ENCODE data around the gene PCNX3.

The PCNX3 gene

DNA sequence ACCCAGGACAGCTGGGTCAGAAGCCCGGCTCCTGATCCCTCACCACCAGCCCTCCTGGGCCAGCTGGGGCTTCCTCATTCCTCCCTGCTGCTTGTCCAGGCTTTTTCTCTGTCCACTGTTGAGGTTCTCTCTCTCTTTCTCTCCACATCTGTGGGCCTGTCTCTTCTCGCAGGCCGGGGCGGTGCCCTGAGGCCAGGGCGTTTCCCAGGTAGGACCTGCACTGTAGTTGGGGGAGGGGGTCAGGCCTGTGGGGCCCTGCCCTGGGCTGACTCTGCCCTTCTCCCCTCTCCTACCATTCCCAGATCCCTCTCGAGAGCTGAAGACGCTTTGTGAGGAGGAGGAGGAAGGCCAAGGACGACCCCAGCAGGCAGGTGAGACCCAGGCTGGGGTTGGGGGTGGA lies 34.8 kb upstream of the PCNX3 start:
- DNase-seq: no peak

GRCh38 chr11:65581928-65582327 lies 33.6 kb upstream of the PCNX3 start:
- no peak for DNase-seq

DNA sequence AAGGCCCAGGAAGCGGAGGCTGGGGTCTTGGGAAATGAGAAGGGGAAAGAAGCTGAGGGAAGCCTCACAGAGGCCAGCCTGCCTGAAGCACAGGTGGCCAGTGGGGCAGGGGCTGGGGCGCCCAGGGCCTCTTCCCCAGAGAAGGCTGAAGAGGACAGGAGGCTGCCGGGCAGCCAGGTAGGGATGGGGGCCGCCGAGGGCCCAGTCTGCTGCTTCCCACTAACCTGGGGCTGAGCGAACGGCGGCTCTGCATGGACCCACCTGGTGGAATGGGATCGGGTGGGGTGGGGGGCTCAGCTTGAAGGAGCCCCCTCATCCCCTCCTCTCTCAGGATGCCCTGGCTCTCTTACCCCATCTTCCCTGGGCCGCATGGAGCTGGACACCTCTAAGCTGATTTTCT lies 32.0 kb upstream of the PCNX3 start:
- DNase-seq: no peak

GRCh38 chr11:65584106-65584505 lies 31.5 kb upstream of the PCNX3 start:
- DNase-seq: no peak

DNA sequence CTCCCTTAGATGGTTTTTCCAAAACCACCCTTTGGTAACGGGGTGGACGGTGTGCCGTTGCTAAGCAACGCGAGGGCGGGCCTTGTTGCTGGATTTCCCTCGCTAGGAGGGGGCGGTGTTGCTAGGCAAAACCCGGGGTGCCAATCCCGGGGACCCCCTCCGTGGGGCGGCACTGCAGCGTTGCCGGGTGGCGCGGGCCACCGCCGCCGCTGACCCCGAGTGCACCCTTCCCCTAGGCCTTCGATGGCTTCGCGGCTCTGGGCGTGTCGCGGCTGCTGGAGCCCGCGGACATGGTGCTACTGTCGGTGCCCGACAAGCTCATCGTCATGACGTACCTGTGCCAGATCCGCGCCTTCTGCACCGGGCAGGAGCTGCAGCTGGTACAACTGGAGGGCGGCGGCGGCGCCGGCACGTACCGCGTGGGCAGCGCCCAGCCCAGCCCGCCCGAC lies 30.8 kb upstream of the PCNX3 start:
- DNase-seq: no peak

DNA sequence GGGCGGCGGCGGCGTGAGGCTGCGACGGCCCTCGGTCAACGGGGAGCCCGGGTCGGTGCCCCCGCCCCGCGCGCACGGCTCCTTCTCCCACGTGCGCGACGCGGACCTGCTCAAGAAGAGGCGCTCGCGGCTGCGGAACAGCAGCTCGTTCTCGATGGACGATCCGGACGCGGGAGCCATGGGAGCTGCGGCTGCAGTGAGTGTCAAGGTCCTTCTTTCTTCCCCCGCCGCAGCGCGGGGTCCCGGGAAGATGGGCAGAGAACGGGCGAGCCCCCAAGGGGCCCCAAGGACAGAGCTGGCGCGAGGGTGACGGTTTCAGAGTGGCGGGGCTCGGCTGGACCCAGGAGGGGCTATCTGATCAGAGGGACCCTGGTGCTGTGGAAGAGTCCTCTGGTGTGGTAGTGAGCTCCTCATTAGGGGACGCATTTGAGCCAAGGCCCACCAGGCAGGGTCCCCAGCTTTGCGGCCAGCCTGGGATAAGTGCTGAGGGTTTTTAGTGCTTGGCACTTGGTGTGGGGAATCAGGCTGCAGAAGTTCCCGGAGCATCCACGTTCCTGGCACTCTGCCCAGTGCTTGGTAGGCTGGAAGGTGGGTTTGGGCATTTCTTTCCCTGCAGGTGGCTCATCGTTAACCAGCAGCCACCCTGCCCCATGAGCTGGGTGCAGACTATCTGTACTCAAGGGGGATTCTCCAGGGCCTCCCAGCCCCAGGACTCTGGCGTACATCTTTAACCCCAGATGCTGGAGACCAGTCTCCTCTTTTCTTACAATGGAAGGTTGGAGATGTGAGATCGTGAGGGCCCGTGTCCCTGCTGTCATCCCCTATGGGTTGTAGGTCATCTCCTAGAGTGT lies 30.0 kb upstream of the PCNX3 start:
- no peak for DNase-seq

DNA sequence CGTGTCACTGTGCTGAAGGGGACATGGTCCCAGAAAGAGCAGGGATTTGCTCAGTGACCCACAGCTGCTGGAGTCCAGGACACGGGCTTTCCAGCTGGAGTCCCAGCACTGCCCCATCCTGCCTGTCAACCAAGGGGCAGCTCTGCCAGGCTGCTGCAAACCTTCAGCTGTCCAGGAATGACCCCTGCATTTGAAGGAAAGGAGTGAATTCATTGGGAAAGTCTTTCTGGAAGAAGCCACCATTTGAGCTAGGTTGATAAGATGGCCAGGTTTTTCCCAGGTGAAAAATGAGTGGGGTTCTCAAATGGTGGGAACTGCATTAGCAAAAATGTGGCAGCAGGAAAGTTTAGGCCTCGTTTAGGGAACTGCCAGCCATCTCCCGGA lies 29.3 kb upstream of the PCNX3 start:
- no peak for DNase-seq

- DNase-seq: peak in 1 of 2 donors; percentile 65
Measured at GRCh38 chr11:65586676-65587075, 28.9 kb upstream of the PCNX3 start.

DNA sequence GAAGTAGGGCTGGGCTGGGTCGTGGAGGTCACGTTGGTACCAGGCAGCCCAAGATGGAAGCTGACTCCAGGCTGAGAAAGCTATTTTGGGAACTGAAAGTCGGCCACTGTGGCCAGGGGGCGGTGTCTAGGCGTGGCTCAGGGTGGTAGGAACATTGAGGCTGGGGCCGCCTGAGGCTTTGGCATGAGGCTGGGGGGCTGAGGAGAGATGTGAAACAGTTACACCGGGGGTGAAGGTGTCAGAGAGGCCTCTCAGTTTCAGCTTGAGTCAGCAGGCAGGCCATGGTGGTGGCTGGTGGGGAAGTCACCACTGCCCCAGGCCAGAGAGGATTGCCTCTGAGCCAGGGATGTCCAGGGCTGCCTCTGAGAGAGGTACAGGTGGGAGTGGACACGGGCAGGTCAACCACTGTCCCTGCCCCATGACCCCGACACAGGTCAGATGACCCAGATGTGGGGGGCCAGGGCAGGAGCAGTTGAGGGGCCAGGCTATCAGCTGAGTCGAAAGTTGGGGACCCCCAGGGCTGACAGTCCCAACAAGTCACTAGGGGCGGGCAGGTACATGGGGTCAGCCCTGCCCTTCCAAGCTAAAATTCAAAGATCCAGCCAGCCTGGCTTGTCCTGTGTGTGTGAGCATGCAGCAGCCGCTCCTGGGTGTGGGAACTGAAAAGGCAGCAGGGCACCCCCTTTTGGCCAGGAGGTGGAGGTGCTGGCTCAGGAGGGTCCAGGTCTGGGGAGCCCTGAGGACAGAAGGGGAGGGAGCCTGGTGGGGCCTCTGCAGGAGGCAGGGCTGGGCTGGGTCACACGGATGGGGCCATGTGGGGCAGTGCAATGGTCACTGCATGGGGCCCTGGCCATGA lies 27.1 kb upstream of the PCNX3 start:
- DNase-seq: peak; percentile 64 to 74

DNA sequence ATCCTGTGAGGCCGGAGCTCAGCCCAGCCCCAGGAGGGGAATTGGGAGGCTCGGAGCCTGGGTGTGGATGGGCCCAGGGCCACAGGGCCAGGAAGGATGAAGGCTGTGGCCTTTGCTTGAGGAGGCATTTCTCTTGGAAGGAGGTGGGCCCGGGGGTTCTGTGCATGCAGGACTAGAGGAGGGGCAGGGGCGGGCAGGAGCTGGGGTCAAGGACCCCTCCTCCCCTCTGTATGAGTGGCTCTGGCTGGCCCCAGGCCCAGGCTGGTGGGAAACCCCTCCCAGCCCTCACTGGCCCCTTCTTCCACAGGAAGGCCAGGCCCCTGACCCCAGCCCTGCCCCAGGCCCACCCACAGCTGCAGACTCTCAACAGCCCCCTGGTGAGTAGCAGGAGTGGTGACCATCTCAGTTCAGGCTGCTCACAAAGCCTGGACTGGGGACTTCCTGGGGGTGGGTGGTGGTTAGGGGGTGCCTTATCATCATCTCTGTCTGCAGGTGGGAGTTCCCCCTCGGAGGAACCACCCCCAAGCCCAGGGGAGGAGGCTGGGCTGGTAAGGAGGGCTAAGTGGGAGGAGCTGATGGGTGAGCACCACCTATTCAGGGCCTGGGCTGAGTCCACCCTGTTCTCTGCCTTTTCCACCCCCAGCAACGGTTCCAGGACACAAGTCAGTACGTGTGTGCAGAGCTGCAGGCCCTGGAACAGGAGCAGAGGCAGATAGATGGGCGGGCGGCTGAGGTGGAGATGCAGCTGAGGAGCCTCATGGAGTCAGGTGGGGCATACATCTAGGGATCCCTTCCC lies 25.9 kb upstream of the PCNX3 start:
- DNase-seq: no peak

- DNase-seq: no peak
Measured at GRCh38 chr11:65590240-65590738, 25.3 kb upstream of the PCNX3 start.

- no peak for DNase-seq
Measured at GRCh38 chr11:65591939-65592857, 23.4 kb upstream of the PCNX3 start.

DNA sequence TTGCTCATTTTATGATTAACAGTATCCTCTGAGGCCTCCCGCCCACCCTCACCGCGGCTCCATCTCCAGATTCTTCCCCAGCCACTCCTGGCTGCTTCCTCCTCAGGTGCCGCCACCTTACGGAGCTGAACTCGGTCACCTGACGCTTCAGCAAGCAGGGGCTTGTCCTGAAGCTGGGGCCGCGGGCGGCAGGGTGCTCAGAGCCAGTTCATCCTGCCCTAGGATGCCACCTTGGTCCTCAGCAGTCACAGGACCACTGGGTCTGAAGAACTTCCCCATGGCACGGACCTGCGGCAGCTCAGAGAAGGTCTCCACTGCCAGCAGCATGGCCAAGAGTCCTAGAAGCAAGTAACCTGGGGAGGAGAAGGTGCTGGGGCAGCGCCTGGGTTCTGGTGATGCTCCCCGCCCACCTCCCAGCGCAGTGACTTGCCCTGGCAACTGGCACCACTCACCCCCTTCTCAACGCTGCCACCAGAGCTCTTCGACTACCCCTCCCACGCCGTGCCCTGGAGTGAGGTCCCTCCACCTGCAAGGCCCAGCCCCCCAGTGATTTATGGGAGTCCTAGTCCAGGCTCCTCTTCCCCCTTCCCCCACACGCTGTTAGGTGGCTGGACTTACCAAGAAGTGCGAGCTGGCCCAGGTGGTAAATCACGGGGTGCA lies 22.6 kb upstream of the PCNX3 start:
- DNase-seq: no peak

DNA sequence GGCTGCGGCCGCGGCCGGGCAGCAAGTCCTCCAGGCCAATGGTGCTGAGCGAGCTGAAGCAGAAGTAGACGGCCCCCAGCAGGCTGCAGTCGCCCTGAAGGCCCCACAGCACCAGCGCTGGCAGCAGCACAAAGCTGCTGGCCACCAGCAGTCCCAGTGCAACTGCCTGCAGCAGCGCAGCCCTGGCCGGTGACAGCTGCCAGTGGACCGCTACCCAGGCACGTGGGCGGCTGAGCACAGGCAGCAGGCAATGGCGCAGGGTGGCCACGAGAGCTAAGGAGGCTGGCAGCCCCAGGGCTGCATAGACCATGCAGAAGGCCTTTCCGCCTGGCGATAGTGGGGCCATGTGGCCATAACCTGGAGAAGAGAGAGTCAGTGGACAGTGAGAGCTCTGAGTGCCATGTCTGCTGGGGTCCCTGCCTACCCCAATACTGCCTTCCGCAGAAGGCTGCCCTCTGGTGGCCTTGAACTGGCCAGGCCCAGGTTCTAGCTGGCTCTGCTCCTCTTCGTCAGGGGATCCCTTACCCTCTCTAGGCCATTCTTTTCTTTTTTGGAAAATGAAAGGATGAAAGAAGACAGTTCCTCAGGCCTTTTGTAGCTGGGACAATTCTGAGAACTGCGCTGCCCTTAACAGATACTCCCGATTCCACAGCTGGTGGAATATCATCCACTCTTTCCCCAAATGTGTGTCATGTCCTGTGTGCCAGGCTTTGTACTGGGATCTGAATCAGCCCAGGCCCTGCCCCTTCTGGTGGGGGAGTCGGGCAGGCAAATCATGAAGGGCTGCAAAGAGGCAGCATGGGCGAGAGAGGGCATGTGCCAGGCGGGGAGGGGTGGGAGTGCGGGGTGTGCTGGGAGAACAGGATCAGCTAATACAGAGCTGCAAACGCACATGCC lies 21.8 kb upstream of the PCNX3 start:
- peak in 1 of 2 donors; percentile 44 for DNase-seq

GRCh38 chr11:65595131-65595530 lies 20.4 kb upstream of the PCNX3 start:
- no peak for DNase-seq

- no peak for DNase-seq
Measured at GRCh38 chr11:65595543-65596281, 19.9 kb upstream of the PCNX3 start, which contains the start of gene KCNK7. TSS of gene KCNK7 (minus strand) at chr11:65595800. CDS start at chr11:65595772, 28 bp downstream.

- DNase-seq: no peak
Measured at GRCh38 chr11:65596520-65596919, 19.1 kb upstream of the PCNX3 start.

GRCh38 chr11:65598258-65598699 lies 17.3 kb upstream of the PCNX3 start:
- DNase-seq: no peak

Measured in inflammatory macrophage treated with lipopolysaccharide for 1 hour (primary cell).